Activated CD4-positive, alpha-beta T cell treated with anti-CD3 and anti-CD28 coated beads, Interleukin-2, Interleukin-4, amounts not matched to agents 100 ng/mL and 50 ng/mL, durations not matched to agents 16 hours and 8 hours (primary cell): ENCODE measurements around the gene IL23A.

ENCODE experiments used
- DNase-seq: peaks from one replicate; pipeline ENCODE4 v3.0.0-alpha.2; 2020; ENCODE audit warnings: low spot score

Gene IL23A

GRCh38 chr12:56361487-56362129 is 22.9 kb downstream of the IL23A start:
- DNase-seq = no peak

DNA sequence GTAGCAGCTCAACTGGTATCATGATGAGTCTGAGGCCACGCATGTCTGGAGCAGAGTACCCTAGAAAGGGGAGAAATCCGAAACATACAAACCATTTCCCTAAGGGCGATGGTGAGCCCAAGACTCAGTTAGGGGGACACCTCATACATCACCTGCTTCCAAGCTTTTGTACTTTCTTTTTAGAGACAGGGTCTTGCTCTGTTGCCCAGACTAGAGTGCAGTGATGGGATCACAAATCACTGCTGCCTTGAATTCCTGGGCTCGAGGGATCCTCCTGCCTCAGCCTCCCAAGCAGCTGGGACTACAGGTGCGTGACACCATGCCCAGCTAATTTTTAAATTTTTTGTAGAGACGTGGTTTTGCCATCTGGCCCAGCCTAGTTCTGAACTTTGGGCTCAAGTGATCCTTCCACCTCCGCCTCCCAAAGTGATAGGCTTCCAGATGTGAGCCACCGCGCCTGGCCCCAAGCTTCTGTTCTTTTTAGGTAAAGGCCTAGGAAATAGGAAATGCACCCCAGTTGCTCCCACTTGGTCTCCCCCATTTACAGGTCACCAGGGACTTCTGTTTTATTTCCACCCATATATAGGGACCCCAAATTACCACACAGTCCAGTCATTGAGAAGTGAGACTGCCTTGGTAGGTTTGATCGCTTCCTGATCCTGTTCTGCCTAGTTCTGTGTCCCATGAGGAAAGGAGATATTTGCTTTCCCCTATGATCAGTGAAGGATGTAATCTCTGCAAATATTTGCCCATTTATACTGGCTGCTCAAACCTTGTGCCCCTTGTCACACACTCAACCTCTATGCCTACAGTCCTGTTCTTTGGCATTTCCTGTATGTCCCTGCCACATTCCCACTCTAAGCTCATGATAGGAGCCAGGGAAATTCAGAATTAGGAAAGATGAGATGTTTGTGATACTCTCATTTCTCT is 23.7 kb downstream of the IL23A start, which contains the start of gene APOF:
TSS of gene APOF (minus strand) at position 728 of the 930 bp plus-strand sequence. CDS start at position 616, 112 bp downstream.
- DNase-seq = no peak

- DNase-seq = no peak
These were observed 28.3 kb downstream of the IL23A start for GRCh38 chr12:56366948-56367347.

DNA sequence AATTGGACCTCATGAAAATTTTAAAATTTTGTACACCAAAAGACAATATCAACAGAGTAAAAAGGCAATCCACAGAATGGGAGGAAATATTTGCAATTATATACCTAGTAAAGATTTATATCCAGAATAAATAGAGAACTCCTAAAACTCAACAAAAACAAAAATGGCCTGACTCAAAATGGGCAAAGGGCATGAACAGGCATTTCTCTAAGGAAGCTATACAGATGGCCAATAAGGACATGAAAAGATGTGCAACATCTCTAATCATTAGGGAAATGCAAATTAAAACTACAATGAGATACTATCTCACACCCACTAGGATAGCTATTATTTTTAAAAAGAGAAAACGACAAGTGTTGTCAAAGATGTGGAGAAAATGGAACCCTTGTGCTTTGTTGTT is 34.8 kb downstream of the IL23A start:
- DNase-seq = no peak

DNA sequence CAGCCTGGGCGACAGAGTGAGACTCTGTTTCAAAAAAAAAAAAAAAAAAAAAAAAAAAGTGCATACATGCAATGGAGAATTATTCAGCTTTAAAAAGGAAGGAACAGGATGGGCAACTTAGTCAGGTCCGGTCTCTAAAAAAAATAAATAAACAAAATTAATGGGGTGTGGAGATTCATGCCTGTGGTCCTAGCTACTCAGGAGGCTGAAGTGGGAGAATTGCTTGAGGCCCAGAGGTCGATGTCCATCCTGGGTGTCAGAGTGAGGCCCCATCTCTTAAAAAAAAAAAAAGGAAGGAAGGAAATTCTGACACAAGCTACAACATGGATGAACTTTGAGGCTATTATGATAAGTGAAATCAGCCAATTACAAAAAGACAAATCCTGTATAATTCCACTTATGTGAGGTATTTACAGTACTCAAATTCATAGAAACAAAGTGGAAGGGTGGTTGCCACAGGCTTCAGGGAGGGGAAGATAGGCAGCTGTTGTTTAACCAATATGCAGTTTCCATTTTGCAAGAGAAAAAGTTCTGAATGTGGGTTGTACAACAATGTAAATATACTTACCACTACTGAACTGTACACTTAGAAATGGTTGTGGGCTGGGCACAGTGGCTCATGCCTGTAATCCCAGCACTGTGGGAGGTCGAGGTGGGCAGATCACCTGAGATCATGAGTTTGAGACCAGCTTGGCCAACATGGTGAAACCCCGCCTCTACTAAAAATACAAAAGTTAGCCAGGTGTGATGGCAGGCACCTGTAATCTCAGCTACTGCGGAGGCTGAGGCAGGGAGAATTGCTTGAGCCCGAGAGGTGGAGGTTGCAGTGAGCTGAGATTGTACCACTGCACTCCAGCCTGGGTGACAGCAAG is 36.3 kb downstream of the IL23A start:
- no peak for DNase-seq

DNA sequence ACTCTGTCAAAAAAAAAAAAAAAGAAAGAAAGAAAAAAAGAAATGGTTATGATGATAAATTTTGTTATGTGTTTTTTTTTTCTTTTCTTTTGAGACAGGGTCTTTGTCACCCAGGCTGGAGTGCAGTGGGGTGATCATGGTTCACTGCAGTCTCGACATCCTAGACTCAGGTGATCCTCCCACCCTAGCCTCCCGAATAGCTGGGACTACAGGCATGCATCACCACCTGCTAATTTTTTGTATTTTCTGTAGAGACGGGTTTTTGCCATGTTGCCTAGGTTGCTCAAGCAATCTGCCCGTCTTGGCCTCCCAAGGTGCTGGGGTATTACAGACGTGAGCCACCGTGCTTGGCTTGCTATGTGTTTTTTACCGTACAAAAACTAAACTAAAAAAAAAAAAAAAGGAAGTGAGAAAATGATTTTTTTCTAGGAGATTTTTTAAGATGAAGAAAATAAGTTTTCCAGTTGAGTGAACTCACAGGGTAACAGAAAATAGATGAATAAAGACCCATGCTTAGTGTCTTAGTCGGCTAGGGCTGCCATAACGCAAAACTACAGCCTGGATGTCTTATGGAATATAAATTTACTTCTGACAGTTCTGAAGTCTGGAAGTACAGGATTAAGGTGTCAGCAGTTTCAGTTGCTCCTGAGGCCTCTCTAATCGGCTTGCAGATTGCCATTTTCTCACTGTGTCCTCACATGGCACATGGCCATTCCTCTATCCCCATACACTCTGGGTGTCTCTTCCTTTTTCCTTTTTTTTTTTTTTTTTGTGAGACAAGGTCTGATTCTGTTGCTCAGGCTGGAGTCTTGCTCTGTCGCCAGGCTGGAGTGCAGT is 37.1 kb downstream of the IL23A start:
- DNase-seq = no peak

DNA sequence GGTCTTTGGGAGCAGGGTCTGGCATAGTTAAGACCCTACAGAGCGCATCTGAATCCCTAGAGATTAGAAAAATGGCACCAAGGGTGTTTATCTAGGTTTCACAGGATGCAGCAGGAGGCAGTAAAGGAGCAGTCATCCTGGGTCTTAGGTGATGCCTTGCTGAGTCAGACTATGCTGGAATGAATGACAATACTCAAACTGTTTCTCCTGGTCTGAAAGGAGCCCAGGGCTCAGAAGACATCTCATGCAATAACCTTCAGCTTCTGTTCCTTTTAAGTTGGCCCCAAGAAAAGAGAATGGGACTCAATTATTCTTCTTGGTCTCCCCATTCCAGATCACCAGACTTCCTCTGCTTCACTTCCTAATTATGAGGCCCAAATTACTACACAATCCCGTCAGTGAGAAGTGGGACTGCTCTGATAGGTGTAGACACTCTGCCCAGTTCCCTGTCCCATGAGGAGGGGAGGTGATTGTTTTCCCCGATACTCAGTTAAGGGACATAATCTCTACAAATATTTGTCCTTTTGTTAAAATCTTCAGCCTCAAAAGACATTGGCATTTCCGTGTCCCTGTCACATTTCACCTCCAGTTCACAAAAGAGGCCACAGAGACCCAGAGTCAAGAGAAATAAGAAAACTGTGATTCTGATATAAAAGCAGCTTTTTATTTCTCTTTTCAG is 38.8 kb downstream of the IL23A start:
- DNase-seq = peak; percentile 14

GRCh38 chr12:56377989-56378316 is 39.3 kb downstream of the IL23A start:
- DNase-seq = no peak

- DNase-seq = no peak
These were observed 43.9 kb downstream of the IL23A start for GRCh38 chr12:56382611-56383010.

- no peak for DNase-seq
These were observed 47.2 kb downstream of the IL23A start for GRCh38 chr12:56385873-56386272.

GRCh38 chr12:56387152-56387736 is 48.6 kb downstream of the IL23A start:
- no peak for DNase-seq

GRCh38 chr12:56389412-56389811 is 50.7 kb downstream of the IL23A start:
- DNase-seq = no peak
